Psoas muscle (tissue), 8 donors: Measurements from ENCODE around the gene ZBTB6. TPM values are rescaled to one million over a fixed set of nuclear protein-coding genes. Genes with fewer than 3 reads are reported as not detected.
A peak's percentile ranks its signal among the peaks of the same experiment; 100 is the strongest.

Experiments
- ATAC-seq, 4 donors: fragments of 200-7000 bp; cut with Tn5 transposase; one replicate each; pipeline ENCODE4 v1.9.1; 2020; ENCODE audit warnings: moderate library complexity in 3 of 4, mild to moderate bottlenecking in 2 of 4
- DNase-seq, 2 donors: peaks; one replicate each; pipeline ENCODE4 v3.0.0-alpha.2; 2020
- H3K27ac ChIP-seq: fragments of 200-600 bp; one replicate; pipeline ENCODE4 v1.8.0; 2022
- H3K27me3 ChIP-seq, 3 donors: fragments of 200-600 bp in 1 of 3; one replicate each; pipeline versions ENCODE4 v1.6.1 to v1.8.0; 2013 to 2022; ENCODE audit warnings: low read length in 2 of 3, mild to moderate bottlenecking in 2 of 3, moderate library complexity in 1 of 3; ENCODE audit not compliant: insufficient read depth in 3 of 3
- H3K36me3 ChIP-seq, 2 donors: fragments of 200-600 bp in 1 of 2; one replicate each; pipeline versions ENCODE4 v1.6.1 to v1.8.0; 2013 to 2022; ENCODE audit warnings: low read depth in 1 of 2, mild to moderate bottlenecking in 1 of 2, moderate library complexity in 1 of 2; ENCODE audit not compliant: insufficient read depth in 1 of 2
- H3K4me1 ChIP-seq: fragments of 200-600 bp; one replicate; pipeline ENCODE4 v1.8.0; 2022
- H3K4me3 ChIP-seq: fragments of 200-600 bp; one replicate; pipeline ENCODE4 v1.8.0; 2022; ENCODE audit warnings: mild to moderate bottlenecking
- H3K9me3 ChIP-seq: fragments of 200-600 bp; one replicate; pipeline ENCODE4 v1.8.0; 2022
- CTCF ChIP-seq: fragments of 200-600 bp; IDR thresholded peaks from one replicate; pipeline ENCODE4 v1.8.0; 2022; ENCODE audit warnings: antibody characterized with exemption
- WGBS, 3 donors: extraction: QIAGEN DNeasy Blood & Tissue Kit; methylation state at CpG; one replicate each; pipeline versions ENCODE4 v1.1.6 to v1.1.7; 2013; 5-methylcytosine and 5-hydroxymethylcytosine counted together
- intact Hi-C, 2 donors: fragments of 100-400 bp; cut with DNase I; formaldehyde crosslinking; loops; one replicate each; pipeline versions ENCODE4 v1.11.0 to v1.14.2; 2022
- polyA plus RNA-seq, 3 donors: library from polyadenylated mRNA; stranded (reverse); fragments of 200-250 nt; gene quantifications; one replicate each; pipeline ENCODE4 v1.2.3, GENCODE V29; 2013
- total RNA-seq, 4 donors: library from RNA; stranded (reverse); fragmentation: NEBNext Ultra II Directional in 2 of 4; extraction: Animal tissue kit (Norgen Biotek cat#: 25700) in 2 of 4; gene quantifications; one replicate each; pipeline versions ENCODE4 v1.2.1 to v1.2.4, GENCODE V29; 2021 to 2023
- donor health status: healthy with polysubstance abuse.
- donor health status: DM: no; HTN: no; CAD: no; lungs with moderate emphysema.
- donor health status: Bipolar disorder and iron deficiency.
- donor health status: healthy.
- donor health status: DM: yes; HTN: yes; CAD: no.
- donor health status: DM: no; HTN: no; CAD: no.
- donor health status: DM: no; HTN: no; CAD: no.
- donor health status: DM: yes; HTN: yes; CAD: no.

ZBTB6 gene
- total and polyA plus RNA-seq, 7 donors = 3.9 to 12.6 (median 6.2) TPM

- no peaks in the 10 kb centered on the region for H3K9me3 ChIP-seq
- intact Hi-C loops = loop anchor here in 1 of 2 donors (5.0 kb wide), 1 partner anchor 43 kb away; no protein-coding TSS in a partner anchor
- WGBS, 3 donors = 72 to 83% (median 73%) methylated on average over 4 of the region's 4 CpGs
- ATAC-seq = no peak
- no peak for TF ChIP-seq CTCF
- DNase-seq = no peak
- H3K27ac ChIP-seq = no peak overlapping the region
- H3K27me3 ChIP-seq = no peaks in the 10 kb centered on the region
- peaks cover 30% of the 10 kb centered on the region for H3K4me1 ChIP-seq
- H3K4me3 ChIP-seq = no peak overlapping the region
- H3K36me3 ChIP-seq = peaks cover 0 to 8% of the 10 kb centered on the region in 2 donors
Measured at GRCh38 chr9:122944960-122945888, 32.1 kb upstream of the ZBTB6 start.

GRCh38 chr9:122941582-122942234, 28.6 kb upstream of the ZBTB6 start:
- no peaks in the 10 kb centered on the region for H3K27me3 ChIP-seq
- peaks cover 35% of the 10 kb centered on the region for H3K4me1 ChIP-seq
- WGBS, 3 donors = 6 to 9% (median 9%) methylated on average over 17 of the region's 17 CpGs
- no peak for DNase-seq
- peak overlapping the region; percentile 85 for H3K4me3 ChIP-seq
- H3K36me3 ChIP-seq = peaks cover 0 to 28% of the 10 kb centered on the region in 2 donors
- H3K27ac ChIP-seq = peak overlapping the region; percentile 89
- TF ChIP-seq CTCF = no peak
- intact Hi-C loops = loop anchor here in 1 of 2 donors (5.0 kb wide), 1 partner anchor 39 kb away; no protein-coding TSS in a partner anchor
- H3K9me3 ChIP-seq = no peaks in the 10 kb centered on the region
- ATAC-seq = peak in 2 of 4 donors; percentile 11

GRCh38 chr9:122940749-122941581, 27.8 kb upstream of the ZBTB6 start, which contains the start of gene RABGAP1:
RABGAP1 (plus strand) TSS chr9:122941020; CDS start chr9:122957060, 16,040 bp downstream.
- WGBS, 3 donors = 0 to 1% (median 0%) methylated on average over 33 to 54 of the region's 54 CpGs
- Histone ChIP-seq H3K27ac (peak within 1 kb of the TSS; percentile 89), H3K27me3 (no peaks in the 10 kb centered on the region), H3K4me1 (peaks cover 27% of the 10 kb centered on the region), H3K9me3 (no peaks in the 10 kb centered on the region), H3K36me3 (peaks cover 0 to 31% of the 10 kb centered on the region in 2 donors), H3K4me3 (peak within 1 kb of the TSS; percentile 85)
- DNase-seq (peak; percentile 100), ATAC-seq (peak; percentile 98 to 100 (median 99))
- TF ChIP-seq CTCF = no peak
- intact Hi-C loops = loop anchor here in 1 of 2 donors (5.0 kb wide), 1 partner anchor 39 kb away; no protein-coding TSS in a partner anchor

- H3K36me3 ChIP-seq = peaks cover 0 to 30% of the 10 kb centered on the region in 2 donors
- 19 to 22% (median 21%) methylated on average over 6 of the region's 6 CpGs for WGBS, 3 donors
- TF ChIP-seq CTCF = no peak
- DNase-seq = no peak
- H3K9me3 ChIP-seq = no peaks in the 10 kb centered on the region
- peak overlapping the region; percentile 85 for H3K4me3 ChIP-seq
- intact Hi-C loops = loop anchor here in 1 of 2 donors (5.0 kb wide), 1 partner anchor 38 kb away; no protein-coding TSS in a partner anchor
- H3K27ac ChIP-seq = peak overlapping the region; percentile 73
- no peaks in the 10 kb centered on the region for H3K27me3 ChIP-seq
- ATAC-seq = no peak
- H3K4me1 ChIP-seq = peaks cover 23% of the 10 kb centered on the region
Measured at GRCh38 chr9:122940454-122940748, 27.3 kb upstream of the ZBTB6 start.
